HepG2 (cell line): ENCODE measurements around the gene CADPS.

ENCODE experiments used
- CBX2 ChIP-seq, 2 experiments: fragments of 200-600 bp in 1 of 2; sonication (generic); formaldehyde crosslinking in 1 of 2; IDR thresholded peaks; 2 replicates each; pipeline versions ENCODE4 v1.7.0 to v1.8.1; 2018 to 2022; ENCODE audit warnings: low read depth in 2 of 2, low read length in 1 of 2, mild to moderate bottlenecking in 1 of 2, missing genetic modification reagents in 1 of 2
- PCBP1 ChIP-seq: fragments of 200-400 bp; formaldehyde crosslinking; IDR thresholded peaks from 2 replicates; pipeline ENCODE4 v1.6.1; 2017; ENCODE audit warnings: mild to moderate bottlenecking, low read depth, low read length, borderline replicate concordance
- POLR2A ChIP-seq, 2 experiments: IDR thresholded peaks; 2 replicates each; pipeline ENCODE4 v1.6.1; 2011; ENCODE audit warnings: low read depth in 2 of 2, low read length in 2 of 2, mild to moderate bottlenecking in 1 of 2, moderate library complexity in 1 of 2; ENCODE audit not compliant: insufficient read depth in 1 of 2
- STAG1 ChIP-seq: sonication (generic); formaldehyde crosslinking; IDR thresholded peaks from 2 replicates; pipeline ENCODE4 v1.4.0; 2020; ENCODE audit warnings: missing genetic modification reagents
- TBP ChIP-seq: sonication (generic); formaldehyde crosslinking; IDR thresholded peaks from 2 replicates; pipeline ENCODE4 v1.5.0; 2020; ENCODE audit warnings: missing genetic modification reagents
- ZNF121 ChIP-seq: sonication (generic); formaldehyde crosslinking; IDR thresholded peaks from 2 replicates; pipeline ENCODE4 v1.5.0; 2020; ENCODE audit warnings: mild to moderate bottlenecking, missing genetic modification reagents
- ZSCAN30 ChIP-seq: sonication (generic); formaldehyde crosslinking; IDR thresholded peaks from 2 replicates; pipeline ENCODE4 v1.5.0; 2020; ENCODE audit warnings: mild to moderate bottlenecking, missing genetic modification reagents
- TF ChIP-seq, protein P1 (sequence below): sonication (generic); formaldehyde crosslinking; IDR thresholded peaks from 2 replicates; pipeline ENCODE4 v1.5.0; 2020; ENCODE audit warnings: mild to moderate bottlenecking, missing genetic modification reagents, moderate library complexity
- TF ChIP-seq, protein P2 (sequence below): sonication (generic); formaldehyde crosslinking; IDR thresholded peaks from 2 replicates; pipeline ENCODE4 v1.4.0; 2020; ENCODE audit warnings: missing genetic modification reagents
- TF ChIP-seq, protein P3 (sequence below): sonication (generic); formaldehyde crosslinking; IDR thresholded peaks from 2 replicates; pipeline ENCODE4 v1.4.0; 2020; ENCODE audit warnings: missing genetic modification reagents

DNA sequence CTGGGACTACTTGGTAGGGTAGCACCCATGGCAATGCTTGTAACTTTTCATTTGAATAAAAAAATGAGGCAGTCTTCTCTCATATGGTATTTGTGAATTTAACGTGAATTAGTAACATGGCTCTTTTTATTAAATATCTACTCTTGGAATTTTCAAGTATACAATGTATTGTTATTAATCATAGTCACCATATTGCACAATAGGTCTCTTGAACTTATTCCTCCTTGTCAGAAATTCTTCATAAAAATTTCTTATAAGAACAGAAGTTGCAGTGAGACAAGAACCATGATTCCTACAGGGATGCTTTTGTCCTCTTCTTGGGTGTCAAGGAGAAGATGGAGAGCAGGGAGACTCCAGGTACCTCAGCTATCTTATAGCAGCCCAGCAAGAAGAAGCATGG, 298.1 kb downstream of the CADPS start:
- no peak for TF ChIP-seq ZNF121 (CRISPR knock-in tag)
- TF ChIP-seq, protein P1, sequence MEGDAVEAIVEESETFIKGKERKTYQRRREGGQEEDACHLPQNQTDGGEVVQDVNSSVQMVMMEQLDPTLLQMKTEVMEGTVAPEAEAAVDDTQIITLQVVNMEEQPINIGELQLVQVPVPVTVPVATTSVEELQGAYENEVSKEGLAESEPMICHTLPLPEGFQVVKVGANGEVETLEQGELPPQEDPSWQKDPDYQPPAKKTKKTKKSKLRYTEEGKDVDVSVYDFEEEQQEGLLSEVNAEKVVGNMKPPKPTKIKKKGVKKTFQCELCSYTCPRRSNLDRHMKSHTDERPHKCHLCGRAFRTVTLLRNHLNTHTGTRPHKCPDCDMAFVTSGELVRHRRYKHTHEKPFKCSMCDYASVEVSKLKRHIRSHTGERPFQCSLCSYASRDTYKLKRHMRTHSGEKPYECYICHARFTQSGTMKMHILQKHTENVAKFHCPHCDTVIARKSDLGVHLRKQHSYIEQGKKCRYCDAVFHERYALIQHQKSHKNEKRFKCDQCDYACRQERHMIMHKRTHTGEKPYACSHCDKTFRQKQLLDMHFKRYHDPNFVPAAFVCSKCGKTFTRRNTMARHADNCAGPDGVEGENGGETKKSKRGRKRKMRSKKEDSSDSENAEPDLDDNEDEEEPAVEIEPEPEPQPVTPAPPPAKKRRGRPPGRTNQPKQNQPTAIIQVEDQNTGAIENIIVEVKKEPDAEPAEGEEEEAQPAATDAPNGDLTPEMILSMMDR (CRISPR knock-in tag), result no peak
- TF ChIP-seq CBX2 (IDR thresholded peaks at IDR 0.05; ENCODE audit: low read depth, low read length), result no peak
- TF ChIP-seq CBX2 (CRISPR knock-in tag; IDR thresholded peaks at IDR 0.05; ENCODE audit: low read depth), result no peak
- TF ChIP-seq ZSCAN30 (CRISPR knock-in tag), result no peak
- no peak for TF ChIP-seq POLR2A (IDR thresholded peaks at IDR 0.05; ENCODE audit: insufficient read depth in 1 of 2, low read depth in 2 of 2, low read length in 2 of 2)
- TF ChIP-seq, protein P2, sequence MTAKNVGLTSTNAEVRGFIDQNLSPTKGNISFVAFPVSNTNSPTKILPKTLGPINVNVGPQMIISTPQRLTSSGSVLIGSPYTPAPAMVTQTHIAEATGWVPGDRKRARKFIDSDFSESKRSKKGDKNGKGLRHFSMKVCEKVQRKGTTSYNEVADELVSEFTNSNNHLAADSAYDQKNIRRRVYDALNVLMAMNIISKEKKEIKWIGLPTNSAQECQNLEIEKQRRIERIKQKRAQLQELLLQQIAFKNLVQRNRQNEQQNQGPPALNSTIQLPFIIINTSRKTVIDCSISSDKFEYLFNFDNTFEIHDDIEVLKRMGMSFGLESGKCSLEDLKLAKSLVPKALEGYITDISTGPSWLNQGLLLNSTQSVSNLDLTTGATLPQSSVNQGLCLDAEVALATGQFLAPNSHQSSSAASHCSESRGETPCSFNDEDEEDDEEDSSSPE (CRISPR knock-in tag), result no peak
- TF ChIP-seq TBP (CRISPR knock-in tag), result no peak
- TF ChIP-seq, protein P3, sequence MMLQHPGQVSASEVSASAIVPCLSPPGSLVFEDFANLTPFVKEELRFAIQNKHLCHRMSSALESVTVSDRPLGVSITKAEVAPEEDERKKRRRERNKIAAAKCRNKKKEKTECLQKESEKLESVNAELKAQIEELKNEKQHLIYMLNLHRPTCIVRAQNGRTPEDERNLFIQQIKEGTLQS (CRISPR knock-in tag), result no peak
- TF ChIP-seq PCBP1, result no peak
- no peak for TF ChIP-seq STAG1 (CRISPR knock-in tag)
